Breast epithelium (tissue), 4 donors: ENCODE results near the gene CDKL2. TPM values are rescaled to one million over a fixed set of nuclear protein-coding genes. Genes with fewer than 3 reads are reported as not detected.
"Not testable (repeated sequence)": the region's sequence is repeated elsewhere in the genome, so short reads cannot be mapped to it uniquely, and the experiment has no call there.

Experiments used
- DNase-seq, 2 donors: peaks; one replicate each; pipeline ENCODE4 v3.0.0-alpha.2; 2019; ENCODE audit warnings: low spot score in 2 of 2
- H3K27ac ChIP-seq, 2 donors: fragments of 200-600 bp; sonication (generic) in 1 of 2; one replicate each; pipeline ENCODE4 v1.5.1; 2016 to 2019; ENCODE audit warnings: mild to moderate bottlenecking in 1 of 2
- H3K27me3 ChIP-seq, 2 donors: fragments of 200-600 bp; sonication (generic) in 1 of 2; one replicate each; pipeline versions ENCODE4 v1.5.1 to v1.6.0; 2017 to 2019; ENCODE audit warnings: control low read depth in 1 of 2, mild to moderate bottlenecking in 1 of 2
- H3K36me3 ChIP-seq: fragments of 200-600 bp; one replicate; pipeline ENCODE4 v1.5.1; 2019
- H3K4me1 ChIP-seq, 2 donors: fragments of 200-600 bp; sonication (generic); one replicate each; pipeline ENCODE4 v1.5.1; 2016 to 2019; ENCODE audit warnings: control low read depth in 1 of 2
- H3K4me3 ChIP-seq, 3 donors: fragments of 200-600 bp; sonication (generic); 1 replicate in 2 of 3; 2 replicates in 1 of 3; pipeline ENCODE4 v1.5.1; 2016 to 2019; ENCODE audit warnings: mild to moderate bottlenecking in 3 of 3, moderate library complexity in 2 of 3
- H3K9me3 ChIP-seq, 2 donors: fragments of 200-600 bp; sonication (generic) in 1 of 2; one replicate each; pipeline ENCODE4 v1.5.1; 2016 to 2019; ENCODE audit warnings: control low read depth in 1 of 2
- CTCF ChIP-seq, 3 donors: fragments of 450-650 bp; IDR thresholded peaks; one replicate each; pipeline ENCODE4 v1.5.1; 2016 to 2017; ENCODE audit warnings: antibody characterized with exemption in 3 of 3, mild to moderate bottlenecking in 3 of 3, moderate library complexity in 3 of 3
- POLR2A ChIP-seq: fragments of 450-650 bp; IDR thresholded peaks from one replicate; pipeline ENCODE4 v1.6.1; 2016; ENCODE audit warnings: antibody characterized with exemption, mild to moderate bottlenecking, moderate library complexity
- POLR2AphosphoS5 ChIP-seq, 3 donors: sonication (generic); formaldehyde crosslinking; IDR thresholded peaks; one replicate each; pipeline ENCODE4 v1.6.1; 2017; ENCODE audit warnings: antibody characterized with exemption in 3 of 3
- intact Hi-C: fragments of 100-400 bp; cut with DNase I; formaldehyde crosslinking; loops from one replicate; pipeline ENCODE4 v1.15.1; 2023; ENCODE audit warnings: low total_unique reads
- total RNA-seq, 3 donors: library from RNA; depleted of rRNA; stranded (reverse); fragments of >200 nt; gene quantifications; one replicate each; pipeline ENCODE4 v1.1.0, GENCODE V29; 2016

Gene CDKL2
- total RNA-seq, 3 donors from 2014 or later = 0.16 to 2.3 (median 1.6) TPM

GRCh38 chr4:75673027-75673958 lies 43.0 kb upstream of the CDKL2 start, which contains the start of gene G3BP2:
Gene G3BP2 (minus strand): TSS chr4:75673411. CDS start chr4:75662025, 11,386 bp downstream.
- peaks cover 0 to 16% of the 10 kb centered on the region in 2 donors for H3K4me1 ChIP-seq
- H3K36me3 ChIP-seq = no peaks in the 10 kb centered on the region
- peak within 1 kb of the TSS; percentile 97 for H3K27ac ChIP-seq
- H3K9me3 ChIP-seq = no peaks in the 10 kb centered on the region
- peak within 1 kb of the TSS; percentile 75 to 99 (median 84) for H3K4me3 ChIP-seq
- H3K27me3 ChIP-seq = no peaks in the 10 kb centered on the region
- intact Hi-C loops = no loop called here
- peak in 1 of 3 donors; percentile 12 for TF ChIP-seq CTCF (IDR thresholded peaks at IDR 0.05)
- peak; percentile 66 to 95 (median 78) for TF ChIP-seq POLR2AphosphoS5 (IDR thresholded peaks at IDR 0.05)
- peak; percentile 90 for TF ChIP-seq POLR2A
- DNase-seq = peak; percentile 96 to 98

GRCh38 chr4:75672461-75673026 lies 42.2 kb upstream of the CDKL2 start:
- no peaks in the 10 kb centered on the region for H3K27me3 ChIP-seq
- no peaks in the 10 kb centered on the region for H3K36me3 ChIP-seq
- intact Hi-C loops = no loop called here
- TF ChIP-seq POLR2AphosphoS5 (IDR thresholded peaks at IDR 0.05) (peak in 1 of 3 donors; percentile 6), POLR2A (no peak)
- H3K4me1 ChIP-seq = peaks cover 0 to 16% of the 10 kb centered on the region in 2 donors
- DNase-seq = peak; percentile 52 to 72
- H3K27ac ChIP-seq = peak overlapping the region; percentile 97
- H3K9me3 ChIP-seq = no peaks in the 10 kb centered on the region
- H3K4me3 ChIP-seq = peak overlapping the region; percentile 75 to 99 (median 84)

- DNase-seq = no peak
- Histone ChIP-seq H3K9me3 (no peaks in the 10 kb centered on the region), H3K27me3 (no peaks in the 10 kb centered on the region), H3K36me3 (no peaks in the 10 kb centered on the region), H3K27ac (peak overlapping the region; percentile 97), H3K4me1 (peaks cover 0 to 16% of the 10 kb centered on the region in 2 donors), H3K4me3 (peak overlapping the region; percentile 75 to 99 (median 84))
- TF ChIP-seq POLR2AphosphoS5 (IDR thresholded peaks at IDR 0.05) (no peak), CTCF (IDR thresholded peaks at IDR 0.05) (no peak), POLR2A (no peak)
- intact Hi-C loops = no loop called here
Observed at GRCh38 chr4:75671802-75672421, 41.6 kb upstream of the CDKL2 start.

- Histone ChIP-seq H3K9me3 (no peaks in the 10 kb centered on the region), H3K4me3 (no peak overlapping the region), H3K4me1 (peaks cover 0 to 8% of the 10 kb centered on the region in 2 donors), H3K27me3 (no peaks in the 10 kb centered on the region), H3K27ac (no peak overlapping the region), H3K36me3 (no peaks in the 10 kb centered on the region)
- intact Hi-C loops = no loop called here
- no peak for TF ChIP-seq CTCF (IDR thresholded peaks at IDR 0.05)
- TF ChIP-seq POLR2A = no peak
- TF ChIP-seq POLR2AphosphoS5 (IDR thresholded peaks at IDR 0.05) = no peak
- no peak for DNase-seq
Observed at GRCh38 chr4:75668596-75668995, 38.3 kb upstream of the CDKL2 start.

GRCh38 chr4:75667636-75668035 lies 37.3 kb upstream of the CDKL2 start:
- H3K4me3 ChIP-seq, H3K27me3 ChIP-seq, intact Hi-C loops, H3K9me3 ChIP-seq, H3K4me1 ChIP-seq, DNase-seq, H3K36me3 ChIP-seq, H3K27ac ChIP-seq: not testable (repeated sequence)
